ENCODE data around the gene CTTNBP2NL.

CTTNBP2NL gene

DNA sequence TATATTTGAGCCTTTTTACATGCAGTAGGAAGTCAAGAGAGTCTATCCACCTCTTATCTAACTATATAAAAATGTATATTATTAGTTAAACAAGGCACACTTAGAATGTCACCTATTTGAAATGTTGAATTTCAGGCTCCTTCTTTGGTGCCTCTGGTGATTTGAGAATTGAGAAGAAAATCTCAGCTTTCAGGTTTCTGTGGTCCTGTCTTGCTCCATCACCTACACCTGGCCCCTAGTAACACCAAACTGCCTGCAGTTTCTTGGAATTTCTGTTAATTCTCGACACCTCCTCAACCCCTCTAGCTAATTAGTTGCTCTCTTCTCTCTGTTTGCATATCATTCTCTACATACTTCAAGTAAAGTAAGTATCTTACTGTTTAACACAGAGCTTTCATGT lies 57.9 kb downstream of the CTTNBP2NL start:
- TF ChIP-seq, protein P1, sequence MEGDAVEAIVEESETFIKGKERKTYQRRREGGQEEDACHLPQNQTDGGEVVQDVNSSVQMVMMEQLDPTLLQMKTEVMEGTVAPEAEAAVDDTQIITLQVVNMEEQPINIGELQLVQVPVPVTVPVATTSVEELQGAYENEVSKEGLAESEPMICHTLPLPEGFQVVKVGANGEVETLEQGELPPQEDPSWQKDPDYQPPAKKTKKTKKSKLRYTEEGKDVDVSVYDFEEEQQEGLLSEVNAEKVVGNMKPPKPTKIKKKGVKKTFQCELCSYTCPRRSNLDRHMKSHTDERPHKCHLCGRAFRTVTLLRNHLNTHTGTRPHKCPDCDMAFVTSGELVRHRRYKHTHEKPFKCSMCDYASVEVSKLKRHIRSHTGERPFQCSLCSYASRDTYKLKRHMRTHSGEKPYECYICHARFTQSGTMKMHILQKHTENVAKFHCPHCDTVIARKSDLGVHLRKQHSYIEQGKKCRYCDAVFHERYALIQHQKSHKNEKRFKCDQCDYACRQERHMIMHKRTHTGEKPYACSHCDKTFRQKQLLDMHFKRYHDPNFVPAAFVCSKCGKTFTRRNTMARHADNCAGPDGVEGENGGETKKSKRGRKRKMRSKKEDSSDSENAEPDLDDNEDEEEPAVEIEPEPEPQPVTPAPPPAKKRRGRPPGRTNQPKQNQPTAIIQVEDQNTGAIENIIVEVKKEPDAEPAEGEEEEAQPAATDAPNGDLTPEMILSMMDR (IDR thresholded peaks at IDR 0.05; ENCODE audit: insufficient read depth, low read depth, low read length, missing control alignments): no peak
- H3K4me3 ChIP-seq (ENCODE audit: low read depth, low read length): no peak overlapping the region
- no peak for DNase-seq (ENCODE audit: low read depth)

DNA sequence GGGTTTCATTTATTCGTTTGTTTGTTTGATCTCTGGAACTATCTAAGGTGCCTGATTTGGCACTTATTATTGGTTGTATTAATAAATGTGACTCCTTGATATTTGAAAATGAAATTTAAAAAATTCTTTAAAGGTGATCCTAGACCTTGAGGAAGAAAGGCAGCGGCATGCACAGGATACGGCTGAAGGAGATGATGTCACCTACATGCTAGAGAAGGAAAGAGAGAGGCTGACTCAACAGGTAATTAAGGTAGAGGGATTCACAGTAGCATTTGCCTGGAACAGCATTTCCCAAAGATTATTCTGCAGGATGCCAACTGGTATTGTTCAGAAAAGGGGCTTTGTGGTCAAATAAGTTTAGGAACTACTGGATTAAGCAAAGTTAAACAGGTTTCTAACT lies 58.3 kb downstream of the CTTNBP2NL start:
- TF ChIP-seq, protein P1 (IDR thresholded peaks at IDR 0.05; ENCODE audit: insufficient read depth, low read depth, low read length, missing control alignments): no peak
- no peak for DNase-seq (ENCODE audit: low read depth)
- H3K4me3 ChIP-seq (ENCODE audit: low read depth, low read length): no peak overlapping the region

DNA sequence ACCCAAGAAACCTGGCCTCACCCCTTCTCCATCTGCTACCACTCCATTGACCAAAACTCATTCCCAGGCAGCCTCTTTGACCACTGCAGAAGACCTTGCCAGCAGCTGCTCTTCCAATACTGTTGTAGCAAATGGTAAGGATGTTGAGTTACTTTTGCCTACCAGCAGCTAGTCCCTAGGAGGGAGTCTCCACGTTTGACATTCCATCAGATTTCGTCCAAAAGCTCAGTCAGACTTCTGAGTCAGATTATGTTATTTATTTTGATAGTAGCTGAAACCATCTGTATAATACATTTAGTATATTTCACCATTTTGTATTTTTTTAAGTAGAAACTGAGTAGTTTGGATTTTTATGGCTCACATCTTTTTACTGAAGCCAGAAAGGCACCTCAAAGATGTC lies 61.2 kb downstream of the CTTNBP2NL start:
- no peak overlapping the region for H3K4me3 ChIP-seq (ENCODE audit: low read depth, low read length)
- no peak for DNase-seq (ENCODE audit: low read depth)
- TF ChIP-seq, protein P1 (IDR thresholded peaks at IDR 0.05; ENCODE audit: insufficient read depth, low read depth, low read length, missing control alignments): no peak

DNA sequence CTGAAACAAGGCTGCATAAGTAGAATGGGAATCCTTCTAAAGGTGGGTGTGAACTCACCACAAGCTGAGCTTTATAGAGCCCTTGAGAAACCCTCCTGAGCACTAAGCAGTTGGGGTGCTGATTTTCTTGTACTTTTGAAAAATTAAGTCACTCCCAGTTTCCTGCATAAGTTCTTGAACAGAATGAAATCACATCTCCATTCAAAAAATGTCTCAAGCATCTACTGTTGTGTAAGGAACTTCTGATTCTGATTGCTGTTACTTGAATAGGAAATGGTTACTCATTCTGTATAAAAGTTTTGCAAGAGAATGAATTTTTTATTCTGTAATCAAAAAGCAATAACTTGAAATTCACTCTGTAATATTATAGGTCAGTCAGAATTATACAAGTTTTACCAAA lies 61.9 kb downstream of the CTTNBP2NL start:
- no peak overlapping the region for H3K4me3 ChIP-seq (ENCODE audit: low read depth, low read length)
- DNase-seq (ENCODE audit: low read depth): no peak
- TF ChIP-seq, protein P1 (IDR thresholded peaks at IDR 0.05; ENCODE audit: insufficient read depth, low read depth, low read length, missing control alignments): no peak

DNA sequence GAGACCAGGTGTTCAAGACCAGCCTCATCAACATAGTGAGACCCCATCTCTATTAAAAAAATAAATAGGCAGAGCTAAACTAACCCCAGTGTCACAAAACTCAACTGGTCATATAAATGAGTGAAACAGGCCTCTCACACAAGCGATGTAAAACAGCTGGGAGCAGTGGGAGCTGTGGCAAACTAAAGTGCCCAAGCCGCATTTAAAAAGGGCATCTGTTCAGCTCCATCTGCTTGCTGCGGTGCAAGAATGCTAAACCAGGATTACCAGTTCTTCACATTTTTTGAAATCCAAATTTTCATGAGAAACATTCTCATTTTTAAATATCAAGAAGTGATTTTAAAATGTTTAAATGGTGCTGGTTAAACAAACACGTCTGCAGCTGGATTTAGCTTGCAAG lies 62.7 kb downstream of the CTTNBP2NL start:
- no peak for DNase-seq (ENCODE audit: low read depth)
- no peak overlapping the region for H3K4me3 ChIP-seq (ENCODE audit: low read depth, low read length)

DNA sequence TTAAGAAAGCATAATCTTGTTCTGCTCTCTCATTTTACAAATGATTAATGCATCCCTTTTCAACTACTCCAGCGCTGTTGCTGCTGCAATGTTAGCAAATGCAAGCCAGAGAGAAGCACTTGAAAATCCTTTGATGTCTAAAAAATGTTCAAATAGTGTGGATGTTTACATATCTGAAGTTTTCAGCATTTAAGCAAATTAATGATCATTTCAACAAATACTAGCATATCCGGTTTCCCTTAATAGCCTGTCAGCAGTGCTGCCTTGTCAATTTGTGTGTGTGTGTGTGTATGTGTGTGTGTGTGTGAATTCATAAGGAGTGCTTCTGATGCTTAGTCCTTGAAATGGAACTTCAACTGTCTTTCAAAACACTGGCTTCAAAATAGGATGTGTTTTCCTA lies 64.6 kb downstream of the CTTNBP2NL start:
- TF ChIP-seq, protein P1 (IDR thresholded peaks at IDR 0.05; ENCODE audit: insufficient read depth, low read depth, low read length, missing control alignments): no peak
- H3K4me3 ChIP-seq (ENCODE audit: low read depth, low read length): no peak overlapping the region
- DNase-seq (ENCODE audit: low read depth): no peak

More for the DNA sequence above, 62.7 kb downstream of the CTTNBP2NL start:
- TF ChIP-seq, protein P1 (IDR thresholded peaks at IDR 0.05; ENCODE audit: insufficient read depth, low read depth, low read length, missing control alignments): no peak

DNA sequence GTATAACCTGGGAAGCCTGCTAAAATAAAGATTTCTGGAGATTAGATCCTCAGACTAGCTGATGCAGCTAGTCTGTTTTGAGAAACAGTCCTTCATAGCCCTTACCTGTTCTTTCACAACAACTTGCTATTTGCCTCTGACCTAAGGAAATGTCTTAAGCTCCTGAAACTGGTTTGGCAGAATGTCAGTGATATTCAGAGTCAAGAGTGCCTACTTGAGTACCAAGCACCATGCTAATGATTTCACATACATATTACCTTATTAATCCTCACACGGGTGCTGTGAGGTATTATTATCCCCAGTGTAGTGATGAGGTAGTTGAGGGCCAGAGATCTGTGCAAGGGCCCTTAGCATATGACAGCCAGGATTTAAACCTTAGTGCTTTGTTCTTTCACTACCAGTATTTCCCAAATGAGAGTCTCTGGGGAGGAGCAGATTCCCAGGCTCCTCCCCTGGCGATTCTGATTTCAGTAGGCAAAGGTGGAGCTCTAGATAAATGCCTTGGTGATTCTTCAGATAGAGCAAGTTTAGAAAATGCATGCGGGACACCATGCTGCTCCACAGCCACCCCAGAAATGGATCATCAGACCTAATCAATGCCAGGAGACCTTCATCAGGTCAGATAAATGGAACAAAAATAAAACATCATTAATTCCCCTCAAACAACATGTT lies 65.3 kb downstream of the CTTNBP2NL start:
- TF ChIP-seq, protein P1 (IDR thresholded peaks at IDR 0.05; ENCODE audit: insufficient read depth, low read depth, low read length, missing control alignments): no peak
- DNase-seq (ENCODE audit: low read depth): no peak
- no peak overlapping the region for H3K4me3 ChIP-seq (ENCODE audit: low read depth, low read length)

Data from GM12865 (cell line).